ENCODE results near the gene EML4. TPM values are rescaled to one million over a fixed set of nuclear protein-coding genes. Genes with fewer than 3 reads are reported as not detected.

EML4 gene
- total RNA-seq, 1 donor from 2014 or later: 117 TPM

GRCh38 chr2:42239811-42240210, 70.7 kb downstream of the EML4 start:
- no peaks in the 10 kb centered on the region for H3K9me3 Mint-ChIP-seq
- no peak overlapping the region for H3K27ac Mint-ChIP-seq
- no peak for TF ChIP-seq CTCF (conservative IDR thresholded peaks at IDR 0.05)
- no peaks in the 10 kb centered on the region for H3K36me3 Mint-ChIP-seq
- DNase-seq (ENCODE audit: extremely low spot score, unreplicated experiment): no peak
- no peaks in the 10 kb centered on the region for H3K27me3 Mint-ChIP-seq
- peaks cover 29% of the 10 kb centered on the region for H3K4me1 Mint-ChIP-seq (ENCODE audit: unreplicated experiment)
- no peak overlapping the region for H3K4me3 Mint-ChIP-seq

GRCh38 chr2:42241517-42241916, 72.4 kb downstream of the EML4 start:
- Mint-ChIP-seq H3K27me3 (no peaks in the 10 kb centered on the region), H3K4me1 (ENCODE audit: unreplicated experiment) (peaks cover 20% of the 10 kb centered on the region), H3K4me3 (no peak overlapping the region), H3K36me3 (peaks cover 2% of the 10 kb centered on the region), H3K27ac (no peak overlapping the region), H3K9me3 (no peaks in the 10 kb centered on the region)
- no peak for TF ChIP-seq CTCF (conservative IDR thresholded peaks at IDR 0.05)
- DNase-seq (ENCODE audit: extremely low spot score, unreplicated experiment): no peak

GRCh38 chr2:42243297-42243696, 74.1 kb downstream of the EML4 start:
- Mint-ChIP-seq H3K4me1 (ENCODE audit: unreplicated experiment) (peaks cover 19% of the 10 kb centered on the region), H3K36me3 (peaks cover 11% of the 10 kb centered on the region), H3K27me3 (no peaks in the 10 kb centered on the region), H3K27ac (no peak overlapping the region), H3K4me3 (no peak overlapping the region), H3K9me3 (no peaks in the 10 kb centered on the region)
- TF ChIP-seq CTCF (conservative IDR thresholded peaks at IDR 0.05): no peak
- no peak for DNase-seq (ENCODE audit: extremely low spot score, unreplicated experiment)

GRCh38 chr2:42244520-42244919, 75.4 kb downstream of the EML4 start:
- Mint-ChIP-seq H3K36me3 (peaks cover 11% of the 10 kb centered on the region), H3K27ac (no peak overlapping the region), H3K4me1 (ENCODE audit: unreplicated experiment) (peaks cover 21% of the 10 kb centered on the region), H3K27me3 (no peaks in the 10 kb centered on the region), H3K4me3 (no peak overlapping the region), H3K9me3 (no peaks in the 10 kb centered on the region)
- TF ChIP-seq CTCF (conservative IDR thresholded peaks at IDR 0.05): no peak
- DNase-seq (ENCODE audit: extremely low spot score, unreplicated experiment): no peak

GRCh38 chr2:42245396-42245795, 76.2 kb downstream of the EML4 start:
- Mint-ChIP-seq H3K27ac (no peak overlapping the region), H3K36me3 (peaks cover 18% of the 10 kb centered on the region), H3K9me3 (no peaks in the 10 kb centered on the region), H3K4me1 (ENCODE audit: unreplicated experiment) (peaks cover 25% of the 10 kb centered on the region), H3K27me3 (no peaks in the 10 kb centered on the region), H3K4me3 (no peak overlapping the region)
- no peak for TF ChIP-seq CTCF (conservative IDR thresholded peaks at IDR 0.05)
- no peak for DNase-seq (ENCODE audit: extremely low spot score, unreplicated experiment)

- H3K4me3 Mint-ChIP-seq: no peak overlapping the region
- no peak for TF ChIP-seq CTCF (conservative IDR thresholded peaks at IDR 0.05)
- peaks cover 18% of the 10 kb centered on the region for H3K36me3 Mint-ChIP-seq
- no peaks in the 10 kb centered on the region for H3K9me3 Mint-ChIP-seq
- DNase-seq (ENCODE audit: extremely low spot score, unreplicated experiment): no peak
- H3K27ac Mint-ChIP-seq: no peak overlapping the region
- no peaks in the 10 kb centered on the region for H3K27me3 Mint-ChIP-seq
- H3K4me1 Mint-ChIP-seq (ENCODE audit: unreplicated experiment): peaks cover 13% of the 10 kb centered on the region
These were observed 77.4 kb downstream of the EML4 start for GRCh38 chr2:42246562-42246961.

Measured in type B pancreatic cell (in vitro differentiated cells).